Stomach smooth muscle (tissue), 2 donors: ENCODE data around the gene ENTPD6.

ENCODE experiments used
- H3K27ac ChIP-seq: one replicate; pipeline ENCODE4 v1.7.0; 2013; ENCODE audit warnings: mild to moderate bottlenecking, low read length, inconsistent platforms
- H3K27me3 ChIP-seq, 2 donors: one replicate each; pipeline ENCODE4 v1.7.0; 2013; ENCODE audit warnings: low read length in 2 of 2; ENCODE audit not compliant: insufficient read depth in 2 of 2, control insufficient read depth in 1 of 2
- H3K36me3 ChIP-seq, 2 donors: one replicate each; pipeline ENCODE4 v1.7.0; 2013; ENCODE audit warnings: low read length in 2 of 2; ENCODE audit not compliant: control insufficient read depth in 2 of 2, insufficient read depth in 2 of 2
- H3K4me1 ChIP-seq: one replicate; pipeline ENCODE4 v1.7.0; 2013; ENCODE audit warnings: low read length; ENCODE audit not compliant: control insufficient read depth, insufficient read depth
- H3K4me3 ChIP-seq, 2 donors: one replicate each; pipeline ENCODE4 v1.7.0; 2013; ENCODE audit warnings: low read length in 2 of 2
- H3K9ac ChIP-seq, 2 donors: one replicate each; pipeline ENCODE4 v1.7.0; 2013; ENCODE audit warnings: low read length in 2 of 2, mild to moderate bottlenecking in 1 of 2
- H3K9me3 ChIP-seq, 2 donors: one replicate each; pipeline ENCODE4 v1.7.0; 2013; ENCODE audit warnings: low read length in 2 of 2; ENCODE audit not compliant: control insufficient read depth in 2 of 2
- donor health status: healthy.
- donor health status: Pancreatic carcinoma.

The ENTPD6 gene

DNA sequence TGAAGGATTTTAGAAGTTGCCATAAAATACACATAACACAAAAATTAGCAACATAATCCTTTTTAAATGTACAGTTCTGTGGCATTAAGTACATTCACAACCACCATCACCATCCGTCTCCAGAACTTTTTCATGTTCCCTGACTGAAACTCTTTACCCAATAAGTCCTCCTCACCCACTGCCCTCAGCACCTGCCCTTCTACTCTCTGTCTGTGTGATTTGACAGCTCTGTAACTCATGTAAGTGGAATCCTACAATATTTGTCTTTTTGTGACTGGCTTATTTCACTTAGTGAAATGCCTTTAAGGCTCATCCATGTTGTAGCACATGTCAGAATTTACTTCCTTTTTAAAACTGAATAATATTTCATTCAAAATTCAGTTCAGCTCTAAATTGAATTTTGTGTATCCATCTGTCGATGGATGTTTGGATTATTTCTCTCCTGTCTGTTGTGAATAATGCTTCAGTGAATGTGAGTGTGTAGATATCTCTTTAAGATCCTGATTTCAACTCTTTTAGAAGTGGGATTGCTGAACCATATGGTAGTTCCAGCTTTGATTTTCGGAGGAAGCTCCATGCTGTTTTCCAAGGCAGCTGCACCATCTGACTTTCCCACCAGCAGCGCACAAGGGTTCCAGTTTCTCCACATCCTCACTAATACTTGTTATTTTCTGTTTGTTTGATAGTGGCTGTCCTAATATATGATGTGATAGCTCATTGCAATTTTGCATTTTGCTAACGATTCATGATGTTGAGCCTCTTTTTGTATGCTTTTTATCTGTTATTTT, 4.2 kb downstream of the ENTPD6 start:
- no peaks in the 10 kb centered on the region for H3K9me3 ChIP-seq
- H3K9ac ChIP-seq = no peak overlapping the region
- no peak overlapping the region for H3K4me3 ChIP-seq
- H3K27me3 ChIP-seq = no peaks in the 10 kb centered on the region
- peaks cover 29% of the 10 kb centered on the region for H3K4me1 ChIP-seq
- no peak overlapping the region for H3K27ac ChIP-seq
- H3K36me3 ChIP-seq = no peaks in the 10 kb centered on the region

DNA sequence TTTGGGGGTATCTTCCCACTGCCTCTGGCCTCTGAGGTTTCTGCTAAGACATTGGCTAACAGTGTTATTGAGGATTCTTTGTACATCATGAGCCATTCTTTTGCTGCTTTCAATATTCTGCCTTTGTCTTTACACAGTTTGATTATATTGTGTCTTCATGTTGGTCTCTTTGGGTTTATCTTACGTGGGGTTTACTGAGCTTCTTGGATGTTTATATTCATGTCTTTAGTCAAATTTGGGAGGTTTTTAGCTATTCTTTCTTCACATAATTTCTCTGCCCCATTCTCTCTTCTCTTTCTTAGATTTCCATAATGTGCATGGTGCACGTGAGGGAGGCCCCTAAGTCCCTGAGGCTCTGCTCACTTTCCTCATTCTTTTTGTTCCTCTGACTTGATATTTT, 7.6 kb downstream of the ENTPD6 start:
- Histone ChIP-seq H3K27me3 (no peaks in the 10 kb centered on the region), H3K9ac (no peak overlapping the region), H3K4me3 (no peak overlapping the region), H3K4me1 (peaks cover 8% of the 10 kb centered on the region), H3K27ac (no peak overlapping the region), H3K9me3 (no peaks in the 10 kb centered on the region), H3K36me3 (peaks cover 0 to 3% of the 10 kb centered on the region in 2 donors)

- peaks cover 0 to 3% of the 10 kb centered on the region in 2 donors for H3K36me3 ChIP-seq
- peaks cover 4% of the 10 kb centered on the region for H3K4me1 ChIP-seq
- no peak overlapping the region for H3K9ac ChIP-seq
- H3K9me3 ChIP-seq = no peaks in the 10 kb centered on the region
- H3K4me3 ChIP-seq = no peak overlapping the region
- H3K27ac ChIP-seq = no peak overlapping the region
- H3K27me3 ChIP-seq = no peaks in the 10 kb centered on the region
Measured at GRCh38 chr20:25203871-25204320, 8.4 kb downstream of the ENTPD6 start.

- H3K27me3 ChIP-seq = no peaks in the 10 kb centered on the region
- no peak overlapping the region for H3K4me3 ChIP-seq
- no peak overlapping the region for H3K27ac ChIP-seq
- H3K36me3 ChIP-seq = peaks cover under 1 to 4% of the 10 kb centered on the region in 2 donors
- no peak overlapping the region for H3K9ac ChIP-seq
- H3K9me3 ChIP-seq = no peaks in the 10 kb centered on the region
- H3K4me1 ChIP-seq = peaks cover 2% of the 10 kb centered on the region
Measured at GRCh38 chr20:25204550-25205276, 9.2 kb downstream of the ENTPD6 start.

- Histone ChIP-seq H3K27ac (no peak overlapping the region), H3K4me1 (peaks cover 2% of the 10 kb centered on the region), H3K27me3 (no peaks in the 10 kb centered on the region), H3K4me3 (no peak overlapping the region), H3K36me3 (peaks cover 6 to 7% of the 10 kb centered on the region in 2 donors), H3K9ac (no peak overlapping the region), H3K9me3 (no peaks in the 10 kb centered on the region)
Measured at GRCh38 chr20:25205277-25206062, 10.0 kb downstream of the ENTPD6 start.

DNA sequence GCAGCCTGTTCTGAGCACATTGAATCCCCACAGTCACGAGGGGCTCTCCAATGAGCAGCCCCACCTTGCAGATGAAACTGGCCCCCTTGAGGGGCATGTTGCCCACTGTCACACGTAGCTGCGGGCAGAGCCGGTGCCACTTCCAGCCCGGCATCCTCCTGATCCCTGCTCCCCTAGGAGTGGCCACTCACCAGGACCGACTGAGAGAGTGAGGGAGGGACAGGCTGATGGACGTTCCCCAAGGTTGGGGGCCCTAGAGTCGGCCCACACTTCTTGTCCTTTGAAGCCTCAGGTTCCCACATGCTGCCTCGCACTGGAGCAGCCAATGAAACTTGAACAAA, 10.5 kb downstream of the ENTPD6 start:
- H3K4me3 ChIP-seq = no peak overlapping the region
- H3K4me1 ChIP-seq = peaks cover 2% of the 10 kb centered on the region
- H3K9me3 ChIP-seq = no peaks in the 10 kb centered on the region
- no peak overlapping the region for H3K9ac ChIP-seq
- peaks cover 9 to 10% of the 10 kb centered on the region in 2 donors for H3K36me3 ChIP-seq
- no peaks in the 10 kb centered on the region for H3K27me3 ChIP-seq
- no peak overlapping the region for H3K27ac ChIP-seq

GRCh38 chr20:25206548-25206947, 11.0 kb downstream of the ENTPD6 start:
- no peak overlapping the region for H3K9ac ChIP-seq
- H3K36me3 ChIP-seq = peaks cover 14 to 15% of the 10 kb centered on the region in 2 donors
- peaks cover 2% of the 10 kb centered on the region for H3K4me1 ChIP-seq
- H3K9me3 ChIP-seq = no peaks in the 10 kb centered on the region
- H3K27me3 ChIP-seq = no peaks in the 10 kb centered on the region
- H3K4me3 ChIP-seq = no peak overlapping the region
- H3K27ac ChIP-seq = no peak overlapping the region

- H3K27me3 ChIP-seq = no peaks in the 10 kb centered on the region
- H3K4me3 ChIP-seq = no peak overlapping the region
- peaks cover 2% of the 10 kb centered on the region for H3K4me1 ChIP-seq
- no peak overlapping the region for H3K27ac ChIP-seq
- peaks cover 21 to 22% of the 10 kb centered on the region in 2 donors for H3K36me3 ChIP-seq
- no peaks in the 10 kb centered on the region for H3K9me3 ChIP-seq
- H3K9ac ChIP-seq = no peak overlapping the region
Measured at GRCh38 chr20:25207149-25207959, 11.8 kb downstream of the ENTPD6 start.

GRCh38 chr20:25207960-25208534, 12.5 kb downstream of the ENTPD6 start:
- Histone ChIP-seq H3K9ac (no peak overlapping the region), H3K9me3 (no peaks in the 10 kb centered on the region), H3K27ac (no peak overlapping the region), H3K27me3 (no peaks in the 10 kb centered on the region), H3K4me1 (peaks cover 2% of the 10 kb centered on the region), H3K4me3 (no peak overlapping the region), H3K36me3 (peaks cover 22 to 25% of the 10 kb centered on the region in 2 donors)

DNA sequence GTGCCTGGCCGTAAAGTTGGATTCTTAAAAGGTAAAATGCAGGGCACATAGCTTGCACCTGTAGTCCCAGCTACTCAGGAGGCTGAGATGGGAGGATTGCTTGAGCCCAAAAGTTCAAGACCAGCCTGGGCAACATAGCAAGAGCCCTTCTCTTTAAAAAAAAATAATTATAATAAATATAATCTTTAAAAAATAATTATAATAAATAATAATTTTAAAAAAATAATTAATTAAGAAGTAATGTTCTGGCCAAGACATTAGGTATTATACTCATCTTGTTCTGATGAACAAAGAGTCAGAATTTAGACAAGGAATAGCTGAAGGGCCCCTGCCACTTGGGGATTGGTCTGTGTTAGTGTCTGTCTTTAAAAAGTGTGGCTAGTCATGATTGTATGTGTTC, 13.9 kb downstream of the ENTPD6 start:
- no peak overlapping the region for H3K4me3 ChIP-seq
- no peaks in the 10 kb centered on the region for H3K27me3 ChIP-seq
- no peak overlapping the region for H3K27ac ChIP-seq
- H3K36me3 ChIP-seq = peaks cover 31 to 35% of the 10 kb centered on the region in 2 donors
- H3K4me1 ChIP-seq = peaks cover 2% of the 10 kb centered on the region
- no peak overlapping the region for H3K9ac ChIP-seq
- no peaks in the 10 kb centered on the region for H3K9me3 ChIP-seq
